HG03457 (cell line): ENCODE measurements around the gene CXXC5.
"Not testable (repeated sequence)": the region's sequence is repeated elsewhere in the genome, so short reads cannot be mapped to it uniquely, and the experiment has no call there.

ENCODE experiments used
- ATAC-seq: cut with Tn5 transposase; IDR thresholded peaks from one replicate; pipeline ENCODE4 v1.9.1; 2021; ENCODE audit warnings: moderate number of reproducible peaks; ENCODE audit not compliant: unreplicated experiment

Gene CXXC5

DNA sequence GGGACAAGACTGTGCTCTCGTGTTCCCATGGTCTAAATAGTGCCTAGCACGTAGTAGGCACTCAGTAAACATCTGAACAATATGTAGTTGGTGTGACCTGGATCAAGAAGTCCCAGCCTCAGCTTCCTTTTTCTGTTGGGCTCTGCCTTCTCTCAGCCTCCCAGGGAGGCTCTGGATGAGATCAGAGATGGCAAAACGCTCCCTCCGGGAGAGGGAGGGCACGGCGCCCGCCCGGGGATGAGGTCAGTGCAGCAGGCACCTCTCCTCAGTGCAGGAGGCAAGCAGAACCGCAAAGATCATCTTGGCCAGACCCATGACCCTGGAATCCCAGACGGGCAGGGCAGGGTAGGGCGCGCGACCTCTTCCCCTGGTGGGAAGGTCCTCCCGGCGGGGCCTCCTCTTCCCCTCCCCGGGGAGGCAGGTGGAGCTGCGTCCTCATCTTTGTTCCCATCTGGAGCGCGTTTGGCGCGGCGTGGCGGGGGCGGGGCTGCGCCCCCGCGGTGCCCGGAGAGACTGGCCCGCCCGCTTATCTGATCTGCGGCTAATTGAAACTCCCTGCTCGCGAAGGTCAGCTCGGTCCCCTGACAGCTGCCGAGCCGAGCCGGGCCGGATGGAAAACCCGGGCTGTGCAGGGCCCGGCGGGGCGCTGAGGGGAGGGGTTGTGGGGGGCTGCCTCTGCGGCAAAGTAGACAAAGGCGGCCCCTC, 60.9 kb downstream of the CXXC5 start:
- no peak for ATAC-seq

DNA sequence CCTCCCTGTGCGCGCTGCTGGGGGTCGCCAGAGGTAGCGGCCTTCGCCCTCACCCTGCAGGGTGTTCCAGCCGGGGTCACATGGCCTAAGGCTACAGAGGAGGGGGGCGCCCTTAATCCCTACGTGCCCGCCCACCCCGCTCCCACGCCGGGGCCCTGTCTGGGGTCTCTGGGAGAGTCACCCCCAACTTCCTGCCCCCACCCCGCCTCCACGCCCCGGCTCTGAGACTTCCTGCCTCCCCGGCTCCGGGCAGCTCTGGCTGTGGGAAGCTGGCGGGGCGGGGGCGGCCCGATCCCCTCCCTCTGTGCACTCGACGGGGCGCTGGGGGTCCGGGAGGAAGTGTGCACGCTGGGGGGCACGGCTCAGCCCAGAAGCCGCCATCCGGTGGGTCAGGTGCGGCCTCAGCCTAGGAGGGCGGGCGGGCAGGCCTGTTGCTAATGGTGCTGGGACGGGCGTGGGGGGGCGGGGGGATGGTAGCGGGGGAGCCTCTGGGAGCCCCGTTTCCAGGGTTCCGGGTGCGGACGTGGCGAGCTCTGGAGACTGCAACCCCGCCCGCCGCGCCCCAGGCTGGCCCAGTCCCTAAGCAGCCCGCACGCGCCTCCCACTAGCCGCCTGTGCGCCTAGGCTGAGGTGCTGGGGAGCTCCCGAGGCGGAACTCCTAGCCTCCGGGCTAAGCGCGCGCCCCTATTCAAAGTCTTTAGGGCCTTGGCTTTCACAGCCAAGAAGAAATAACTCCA, 61.6 kb downstream of the CXXC5 start:
- ATAC-seq = no peak

DNA sequence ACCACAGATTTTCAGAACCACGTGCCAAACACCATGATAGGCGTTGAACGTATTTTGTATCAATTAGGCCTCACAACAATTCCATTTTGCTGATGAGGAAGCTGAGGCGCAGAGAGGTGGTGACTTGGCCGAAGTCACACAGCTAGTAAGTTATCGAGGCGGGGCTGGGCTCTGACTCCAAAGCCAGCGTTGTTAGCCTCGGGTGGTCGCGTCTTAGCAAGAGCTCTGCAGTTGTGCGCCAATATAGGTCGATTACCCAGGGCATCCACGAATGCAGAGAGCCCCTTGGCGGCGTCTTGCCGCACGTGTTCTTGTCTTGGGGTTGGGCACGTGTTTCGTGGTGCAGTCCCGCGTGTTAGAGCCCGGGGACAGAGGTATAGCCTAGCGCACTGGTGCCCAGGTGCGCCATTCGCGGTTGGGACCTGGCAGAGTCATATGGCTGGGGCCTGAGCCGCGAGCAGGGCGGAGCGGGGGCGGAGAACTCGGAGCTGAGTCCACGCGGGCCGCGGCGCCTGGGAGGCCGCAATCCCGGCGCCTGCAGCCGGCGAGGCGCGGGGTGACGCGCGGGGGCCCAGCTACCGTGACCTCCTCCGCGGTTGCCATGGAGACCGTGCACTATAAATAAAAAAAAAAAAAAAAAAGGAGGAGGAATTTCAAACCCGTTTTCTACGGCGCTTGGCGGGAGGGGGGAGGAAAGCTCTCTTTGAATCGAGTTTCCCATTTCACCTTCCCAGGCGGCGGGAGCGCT, 62.3 kb downstream of the CXXC5 start:
- no peak for ATAC-seq

DNA sequence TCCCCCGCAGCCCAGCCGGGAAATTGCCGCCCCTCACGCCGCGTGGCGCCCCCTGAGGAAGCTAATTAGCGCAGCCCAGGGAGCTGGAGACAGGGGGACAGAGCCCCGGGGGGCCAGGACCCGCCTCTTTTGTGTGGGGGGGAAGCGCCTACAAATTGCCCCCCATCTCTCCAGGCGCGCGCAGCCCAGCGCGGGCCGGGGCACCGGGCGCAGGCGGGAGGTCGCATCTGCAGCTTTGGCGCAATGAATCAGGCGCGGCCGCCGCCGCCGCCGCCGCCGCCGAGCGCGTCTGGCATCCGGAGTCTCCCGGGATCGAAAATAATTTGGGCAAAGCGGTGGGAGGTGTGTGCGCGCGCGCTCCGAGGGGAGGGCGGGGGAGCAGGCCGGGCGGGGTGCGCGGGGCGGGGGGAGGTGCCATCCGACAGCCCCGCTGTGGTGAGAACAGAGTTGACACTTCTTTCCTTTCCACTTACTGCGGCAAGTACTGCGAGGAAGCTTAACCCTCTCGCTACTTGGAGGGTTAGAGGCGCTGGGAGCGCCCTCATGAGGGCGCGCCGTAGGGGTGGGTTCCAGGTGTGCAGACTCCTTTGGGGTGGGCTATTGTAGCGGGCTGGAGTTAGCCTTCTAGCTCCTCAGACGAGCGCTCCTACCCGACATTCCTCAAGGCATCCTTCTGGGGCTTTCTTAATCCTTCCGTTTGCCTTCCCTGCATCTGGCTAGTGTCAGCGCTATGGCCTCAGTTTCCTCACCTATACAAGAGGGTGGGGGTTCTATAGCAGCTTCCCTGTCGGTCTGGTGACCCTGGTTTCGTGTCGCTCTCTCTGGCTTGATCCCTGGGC, 63.1 kb downstream of the CXXC5 start:
- no peak for ATAC-seq

DNA sequence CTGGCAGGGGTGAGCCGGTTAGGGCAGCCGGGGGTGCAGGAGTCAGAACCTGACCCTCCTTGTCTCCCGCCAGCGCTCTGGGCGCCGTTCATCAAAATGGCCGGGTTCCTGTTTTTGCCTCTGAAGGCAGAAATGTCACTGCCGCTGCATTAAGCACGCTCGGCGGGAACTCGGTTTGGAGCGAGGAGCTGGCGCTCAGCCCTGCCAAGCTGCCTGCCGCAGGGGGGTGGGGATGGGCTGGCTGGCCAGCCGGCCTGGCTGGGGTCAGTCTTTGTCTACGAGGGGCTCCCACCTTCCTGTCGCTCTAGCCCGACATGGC, 63.7 kb downstream of the CXXC5 start:
- ATAC-seq = no peak

DNA sequence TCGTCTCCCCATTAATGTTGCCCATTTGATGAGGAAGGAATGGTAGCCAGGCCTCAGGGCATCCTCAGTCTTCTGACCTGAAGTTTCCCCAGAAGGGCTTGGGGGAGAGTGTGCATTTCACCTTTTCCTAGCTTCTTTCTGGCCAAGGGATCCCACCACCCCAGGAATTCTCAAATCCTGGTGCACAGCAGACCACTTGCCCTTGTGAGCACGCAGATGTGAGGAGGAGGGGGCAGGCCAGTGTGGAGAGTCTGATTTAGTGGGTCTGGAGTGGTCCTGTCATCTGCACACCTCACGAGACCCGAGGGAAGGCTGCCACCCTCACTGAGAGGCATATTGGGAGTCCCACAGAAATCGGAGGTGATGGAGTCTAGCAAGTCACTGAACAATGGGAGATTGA, 64.3 kb downstream of the CXXC5 start:
- ATAC-seq = no peak

DNA sequence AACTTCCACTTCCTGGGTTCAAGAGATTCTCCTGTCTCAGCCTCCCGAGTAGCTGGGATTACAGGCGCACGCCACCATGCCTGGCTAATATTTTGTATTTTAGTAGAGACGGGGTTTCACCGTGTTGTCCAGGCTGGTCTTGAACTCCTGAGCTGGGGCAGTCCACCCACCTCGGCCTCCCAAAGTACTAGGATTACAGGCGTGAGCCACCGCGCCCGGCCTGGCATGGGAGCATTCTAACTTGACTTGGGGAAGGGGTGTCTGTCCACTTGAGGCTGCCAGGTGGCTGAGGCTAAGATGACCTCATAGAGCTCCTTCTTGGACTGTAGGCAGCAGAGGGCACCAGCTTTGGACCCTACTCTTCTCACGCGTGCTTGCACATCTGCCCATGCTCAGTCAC, 65.7 kb downstream of the CXXC5 start:
- not testable (repeated sequence) for ATAC-seq

DNA sequence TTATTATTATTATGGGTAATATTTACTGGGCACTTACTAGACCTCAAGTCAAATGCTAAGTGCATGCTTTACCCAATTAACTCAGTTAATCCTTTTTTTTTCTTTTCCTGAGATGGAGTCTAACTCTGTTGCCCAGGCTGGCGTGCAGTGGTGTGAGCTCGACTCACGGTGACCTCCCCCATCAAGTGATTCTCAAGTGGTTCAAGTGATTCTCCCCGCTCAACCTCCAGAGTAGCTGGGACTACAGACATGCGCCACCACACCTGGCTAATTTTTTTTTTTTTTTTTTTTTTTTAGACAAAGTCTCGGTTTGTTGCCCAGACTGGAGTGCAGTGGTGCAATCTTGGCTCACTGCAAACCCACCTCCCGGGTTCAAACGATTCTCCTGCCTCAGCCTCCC, 69.1 kb downstream of the CXXC5 start:
- ATAC-seq = no peak

DNA sequence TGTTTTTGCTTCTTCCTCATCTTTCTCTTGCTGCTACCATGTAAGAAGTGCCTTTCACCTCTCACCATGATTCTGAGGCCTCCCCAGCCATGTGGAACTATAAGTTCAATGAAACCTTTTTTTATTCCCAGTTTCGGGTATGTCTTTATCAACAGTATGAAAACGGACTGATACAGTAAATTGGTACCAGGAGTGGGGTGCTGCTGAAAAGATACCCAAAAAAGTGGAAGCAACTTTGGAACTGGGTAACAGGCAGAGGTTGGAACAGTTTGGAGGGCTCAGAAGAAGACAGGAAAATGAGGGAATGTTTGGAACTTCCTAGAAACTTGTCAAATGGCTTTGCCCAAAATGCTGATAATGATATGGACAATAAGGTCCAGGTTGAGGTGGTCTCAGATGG, 70.3 kb downstream of the CXXC5 start:
- not testable (repeated sequence) for ATAC-seq

DNA sequence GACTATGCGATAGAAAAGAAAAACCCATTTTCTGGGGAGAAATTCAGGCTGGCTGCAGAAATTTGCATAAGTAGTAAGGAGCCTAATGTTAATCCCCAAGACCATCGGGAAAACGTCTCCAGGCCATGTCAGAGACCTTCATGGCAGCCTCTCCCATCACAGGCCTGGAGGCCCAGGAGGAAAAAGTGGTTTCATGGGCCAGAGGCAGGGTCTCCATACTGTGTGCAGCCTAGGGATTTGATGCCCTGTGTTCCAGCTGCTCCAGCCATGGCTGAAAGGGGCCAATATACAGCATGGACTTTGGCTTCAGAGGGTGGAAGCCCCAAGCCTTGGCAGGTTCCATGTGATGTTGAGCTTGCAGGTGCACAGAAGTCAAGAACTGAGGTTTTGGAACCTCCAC, 71.8 kb downstream of the CXXC5 start:
- ATAC-seq = not testable (repeated sequence)

DNA sequence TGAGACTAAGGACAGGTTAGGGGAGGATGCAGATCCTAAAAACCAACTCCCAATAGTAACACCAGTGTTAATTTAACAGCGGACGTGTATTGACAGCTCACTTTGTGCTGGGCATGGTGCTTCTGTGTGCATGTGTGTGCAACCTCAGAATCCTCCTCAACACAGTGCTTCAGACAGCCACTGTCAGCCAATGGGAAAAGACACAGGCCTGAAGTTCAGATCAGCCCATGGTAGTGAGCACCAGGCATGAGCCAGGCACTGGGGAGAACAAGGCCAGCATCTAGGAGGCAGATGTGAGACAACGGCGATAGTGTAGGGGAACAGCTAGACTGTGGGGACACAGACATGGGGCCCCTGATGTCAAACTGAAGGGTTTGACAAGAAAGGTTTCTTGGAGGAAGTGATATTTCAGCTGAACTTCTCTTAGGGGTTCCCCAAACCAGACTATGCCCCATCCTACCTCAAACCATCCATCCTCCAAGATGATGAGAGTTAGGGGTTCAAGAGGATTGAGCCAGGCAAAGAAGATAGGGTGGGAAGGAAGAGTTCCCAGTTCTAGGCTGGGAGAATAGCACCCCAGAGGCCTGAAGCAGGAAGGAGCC, 75.9 kb downstream of the CXXC5 start:
- no peak for ATAC-seq

DNA sequence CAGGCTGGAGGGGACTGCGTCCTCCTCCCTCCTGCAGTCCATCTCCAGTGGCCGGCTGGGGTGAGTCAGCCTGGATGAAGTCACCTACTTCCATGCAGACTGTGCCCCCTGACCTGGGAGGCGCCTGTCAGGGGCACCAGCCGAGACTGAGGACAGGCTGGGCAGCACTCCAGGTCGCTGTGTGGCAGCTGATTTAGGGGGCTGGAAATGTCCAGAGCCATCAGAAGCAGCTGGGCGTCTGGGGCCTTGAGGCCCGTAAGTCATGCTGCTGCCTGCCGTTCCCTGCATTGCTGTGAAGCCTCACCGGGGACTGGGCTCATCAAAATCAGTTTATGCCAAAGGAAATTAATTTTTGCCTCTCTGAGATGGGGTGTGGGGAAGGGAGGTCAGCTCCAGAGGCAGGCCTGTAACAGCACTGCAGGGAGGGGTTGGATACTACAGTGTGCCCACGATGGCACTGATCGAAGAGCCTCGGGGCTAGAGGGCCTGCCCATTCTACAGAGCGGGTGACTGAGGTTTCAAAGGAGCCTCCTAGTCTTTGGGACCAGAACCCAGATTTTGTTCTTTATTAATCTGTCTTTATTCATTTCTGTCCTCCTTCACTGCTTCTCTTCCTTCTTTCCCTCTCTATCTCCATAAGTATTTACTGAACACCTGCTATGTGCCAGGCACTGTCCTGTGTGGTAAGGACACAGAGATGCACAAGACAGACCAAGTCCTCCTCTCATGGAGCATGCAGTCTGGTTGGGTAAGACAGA, 77.1 kb downstream of the CXXC5 start:
- ATAC-seq = no peak

DNA sequence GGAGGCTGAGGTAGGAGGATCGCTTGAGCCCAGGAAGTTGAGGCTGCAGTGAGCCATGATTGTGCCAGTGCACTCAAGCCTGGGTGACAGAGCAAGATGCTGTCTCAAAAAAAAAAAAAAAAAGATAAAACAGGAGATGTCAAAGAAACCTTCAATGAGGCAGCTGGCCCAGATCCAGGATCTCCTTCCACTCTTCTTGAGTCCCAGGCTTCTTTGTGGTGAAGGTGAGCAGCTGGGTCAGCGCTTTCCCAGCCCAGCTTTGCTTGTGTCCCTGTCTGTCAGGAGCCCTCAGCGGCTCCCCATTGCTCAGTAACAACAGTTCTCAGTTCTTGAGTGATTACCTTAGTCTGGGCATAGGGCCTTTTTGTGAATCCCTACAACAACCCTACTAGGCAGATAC, 78.1 kb downstream of the CXXC5 start:
- ATAC-seq = no peak

DNA sequence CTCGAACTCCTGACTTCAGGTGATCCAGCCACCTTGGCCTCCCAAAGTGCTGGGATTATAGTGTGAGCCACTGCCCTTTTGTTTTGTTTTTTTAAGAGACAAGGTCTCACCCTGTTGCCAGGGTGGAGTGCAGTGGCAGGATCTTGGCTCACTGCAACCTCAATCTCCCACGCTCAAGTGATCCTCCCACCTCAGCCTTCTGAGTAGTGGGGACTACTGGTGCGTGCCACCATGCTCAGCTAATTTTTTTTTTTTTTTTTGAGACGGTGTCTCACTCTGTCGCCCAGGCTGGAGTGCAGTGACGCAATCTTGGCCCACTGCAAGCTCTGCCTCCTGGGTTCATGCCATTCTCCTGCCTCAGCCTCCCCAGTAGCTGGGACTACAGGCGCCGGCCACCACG, 79.5 kb downstream of the CXXC5 start:
- not testable (repeated sequence) for ATAC-seq

DNA sequence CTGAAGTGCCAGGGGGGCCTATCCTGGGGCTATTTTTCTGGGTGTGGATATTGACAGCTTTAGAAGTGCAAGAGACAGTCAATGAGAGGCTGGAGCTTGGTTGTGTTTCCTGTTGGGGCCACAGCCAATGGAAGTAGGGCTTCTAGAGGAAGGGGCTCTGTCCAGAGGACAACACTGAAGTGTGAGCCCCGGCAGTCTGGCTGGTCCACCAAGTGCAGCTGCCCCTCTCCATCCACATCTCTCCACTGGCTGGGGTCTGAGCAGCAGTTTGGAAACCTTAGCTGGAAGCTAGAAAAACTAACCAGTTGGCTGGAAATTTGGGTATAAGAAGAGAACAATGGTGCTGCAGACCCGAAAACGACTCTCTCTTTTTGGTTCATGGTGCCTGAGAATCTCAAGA, 83.1 kb downstream of the CXXC5 start:
- no peak for ATAC-seq

DNA sequence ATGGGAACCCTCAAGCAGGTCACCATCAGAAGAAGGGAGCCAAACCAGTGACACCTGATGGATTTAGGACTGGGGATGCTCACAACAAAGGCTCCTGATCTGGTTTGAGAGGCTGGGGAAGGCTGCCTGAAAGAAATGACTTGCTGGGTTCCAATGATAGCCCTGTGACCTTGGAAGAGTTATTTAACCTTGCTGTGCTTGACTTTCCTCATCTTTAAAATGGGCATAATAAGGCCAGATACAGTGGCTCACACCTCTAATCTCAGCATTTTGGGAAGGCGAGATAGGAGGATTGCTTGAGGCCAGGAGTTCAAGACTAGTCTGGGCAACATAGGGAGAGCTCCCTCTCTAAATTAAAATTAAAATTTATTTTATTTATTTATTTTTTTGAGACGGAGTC, 83.9 kb downstream of the CXXC5 start:
- no peak for ATAC-seq

DNA sequence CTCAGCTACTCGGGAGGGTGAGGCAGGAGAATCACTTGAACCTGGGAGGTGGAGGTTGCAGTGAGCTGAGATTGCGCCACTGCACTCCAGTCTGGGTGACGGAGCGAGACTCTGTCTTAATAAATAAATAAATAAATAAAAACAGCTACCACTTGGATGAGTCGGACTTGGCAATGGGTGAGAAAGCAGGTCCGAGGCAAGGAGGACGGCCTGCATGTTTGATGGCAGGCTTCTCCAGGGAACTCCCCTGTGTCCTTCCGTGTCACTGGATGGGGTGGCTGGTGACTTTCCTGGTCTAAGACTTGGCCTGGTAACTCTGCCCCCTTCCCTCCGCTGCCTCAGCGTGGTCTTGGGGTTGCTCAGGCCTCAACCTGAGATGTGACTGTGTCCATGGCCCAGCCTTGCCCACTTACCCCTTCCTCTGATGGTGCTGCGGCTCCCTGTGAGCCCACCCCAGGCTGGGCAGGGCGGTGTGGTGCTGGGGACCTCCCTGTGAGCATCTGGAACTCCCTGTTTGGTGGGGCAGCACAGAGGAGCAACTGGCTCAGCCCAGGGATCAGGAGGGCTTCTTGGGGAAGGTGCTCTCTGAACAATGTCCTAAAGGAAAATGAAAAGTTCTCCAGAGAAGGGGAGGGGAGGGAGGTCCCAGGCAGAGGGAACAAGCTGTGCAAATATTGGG, 85.0 kb downstream of the CXXC5 start:
- ATAC-seq = no peak
